H1 (cell line): Measurements from ENCODE around the gene SOX6. TPM values are rescaled to one million over a fixed set of nuclear protein-coding genes. Genes with fewer than 3 reads are reported as not detected.

ENCODE experiments used
- CTCF ChIA-PET: fragments of 300-600 bp; sonication (Branson Sonifier 250); formaldehyde crosslinking; loops from one replicate; lab custom pipeline; 2021; ENCODE audit not compliant: partially characterized antibody; lab: Charles Lee
- POLR2A ChIA-PET: fragments of 300-600 bp; sonication (Branson Sonifier 250); formaldehyde crosslinking; loops from one replicate; lab custom pipeline; 2021; ENCODE audit warnings: inconsistent platforms; ENCODE audit not compliant: partially characterized antibody; lab: Charles Lee
- DNase-seq, 2 experiments: peaks; one replicate each; pipeline versions ENCODE4 v3.0.0 to v3.0.0-alpha.2; 2010 to 2022; ENCODE audit warnings: low spot score in 2 of 2, low read depth in 1 of 2, mixed read lengths in 1 of 2
- FAIRE-seq: peaks from 2 replicates; lab custom pipeline; 2011; peaks lifted over from hg19 to GRCh38; lab: Jason Lieb, UNC
- H2AFZ ChIP-seq: 2 replicates; pipeline ENCODE4 v1.8.1; 2012; ENCODE audit warnings: low read length, inconsistent platforms
- H2AK5ac ChIP-seq: 2 replicates; pipeline ENCODE4 v1.6.1; 2013; ENCODE audit warnings: low read depth, low read length
- H2BK120ac ChIP-seq: replicated peaks from 2 replicates; pipeline ENCODE3; 2013; ENCODE audit warnings: low read depth, low read length, inconsistent platforms
- H2BK12ac ChIP-seq: 2 replicates; pipeline ENCODE4 v1.6.1; 2013; ENCODE audit warnings: low read depth, low read length
- H2BK15ac ChIP-seq: 2 replicates; pipeline ENCODE4 v1.6.1; 2013; ENCODE audit warnings: low read length
- H2BK20ac ChIP-seq: 2 replicates; pipeline ENCODE4 v1.6.1; 2013; ENCODE audit warnings: low read length
- H2BK5ac ChIP-seq: 2 replicates; pipeline ENCODE4 v1.6.1; 2013; ENCODE audit warnings: low read depth, low read length
- H3K14ac ChIP-seq: 2 replicates; pipeline ENCODE4 v1.6.1; 2013; ENCODE audit warnings: inconsistent platforms; ENCODE audit not compliant: insufficient read length
- H3K18ac ChIP-seq: 2 replicates; pipeline ENCODE4 v1.6.1; 2013; ENCODE audit warnings: low read length; ENCODE audit errors: extremely low read depth
- H3K23ac ChIP-seq: 2 replicates; pipeline ENCODE4 v1.6.1; 2013; ENCODE audit warnings: inconsistent platforms; ENCODE audit not compliant: insufficient read length
- H3K23me2 ChIP-seq: 2 replicates; pipeline ENCODE4 v1.6.1; 2013; ENCODE audit warnings: low read depth, low read length
- H3K27ac ChIP-seq: 2 replicates; pipeline ENCODE4 v1.6.1; 2011; ENCODE audit warnings: low read depth, low read length, inconsistent platforms
- H3K27me3 ChIP-seq, 4 experiments: replicated peaks in 1 of 4; 1 replicate in 1 of 4; 2 replicates in 3 of 4; pipeline versions ENCODE4 v1.6.1 to v1.8.1; 2011 to 2013; ENCODE audit warnings: low read length in 3 of 4, mild to moderate bottlenecking in 3 of 4, inconsistent platforms in 2 of 4, mixed read lengths in 2 of 4, moderate library complexity in 1 of 4; ENCODE audit not compliant: control insufficient read depth in 3 of 4, insufficient read depth in 3 of 4; ENCODE audit errors: extremely low read depth in 1 of 4
- H3K36me3 ChIP-seq, 4 experiments: 2 replicates each; pipeline versions ENCODE4 v1.6.1 to v1.8.1; 2011 to 2013; ENCODE audit warnings: mild to moderate bottlenecking in 4 of 4, low read length in 3 of 4, moderate library complexity in 2 of 4, control low read depth in 1 of 4, inconsistent platforms in 1 of 4; ENCODE audit not compliant: insufficient read depth in 4 of 4, control insufficient read depth in 2 of 4
- H3K4ac ChIP-seq: replicated peaks from 2 replicates; pipeline ENCODE3; 2013; ENCODE audit warnings: low read length, low read depth, mixed read lengths, inconsistent platforms; ENCODE audit not compliant: insufficient read length
- H3K4me1 ChIP-seq, 4 experiments: replicated peaks in 1 of 4; 1 replicate in 1 of 4; 2 replicates in 3 of 4; pipeline versions ENCODE4 v1.6.1 to v1.8.1; 2011 to 2013; ENCODE audit warnings: low read length in 3 of 4, inconsistent platforms in 2 of 4, mixed read lengths in 1 of 4; ENCODE audit not compliant: insufficient read depth in 4 of 4, control insufficient read depth in 3 of 4
- H3K4me2 ChIP-seq, 2 experiments: 2 replicates each; pipeline versions ENCODE4 v1.6.1 to v1.8.1; 2011 to 2013; ENCODE audit warnings: low read depth in 2 of 2, low read length in 2 of 2, control low read depth in 1 of 2, inconsistent platforms in 1 of 2, mild to moderate bottlenecking in 1 of 2; ENCODE audit not compliant: insufficient read depth in 1 of 2
- H3K4me3 ChIP-seq, 4 experiments: fragments of 200-600, 300-600 bp in 1 of 4; sonication (generic), shearing (Covaris generic), sonication (Bioruptor Twin) in 1 of 4; 2 replicates each; pipeline versions ENCODE4 v1.5.1 to v1.8.1; 2011 to 2016; ENCODE audit warnings: low read length in 4 of 4, low read depth in 3 of 4, control low read depth in 2 of 4, inconsistent platforms in 2 of 4, mild to moderate bottlenecking in 2 of 4, mixed read lengths in 1 of 4, moderate library complexity in 1 of 4; ENCODE audit not compliant: insufficient read depth in 2 of 4; ENCODE audit errors: extremely low read depth in 1 of 4
- H3K56ac ChIP-seq: replicated peaks from 2 replicates; pipeline ENCODE3; 2013; ENCODE audit warnings: low read depth, mild to moderate bottlenecking, mixed read lengths, low read length, inconsistent platforms; ENCODE audit not compliant: insufficient read length
- H3K79me1 ChIP-seq: 2 replicates; pipeline ENCODE4 v1.6.1; 2013; ENCODE audit warnings: low read depth, low read length, control low read depth
- H3K79me2 ChIP-seq, 2 experiments: 2 replicates each; pipeline versions ENCODE4 v1.6.1 to v1.8.1; 2012 to 2013; ENCODE audit warnings: low read length in 2 of 2, mild to moderate bottlenecking in 2 of 2, inconsistent platforms in 1 of 2; ENCODE audit not compliant: insufficient read depth in 2 of 2, control insufficient read depth in 1 of 2
- H3K9ac ChIP-seq, 4 experiments: replicated peaks in 1 of 4; 1 replicate in 1 of 4; 2 replicates in 3 of 4; pipeline versions ENCODE4 v1.6.1 to v1.8.1; 2011 to 2013; ENCODE audit warnings: low read depth in 3 of 4, low read length in 3 of 4, control low read depth in 2 of 4, mild to moderate bottlenecking in 2 of 4, moderate library complexity in 2 of 4, inconsistent platforms in 1 of 4; ENCODE audit errors: extremely low read depth in 1 of 4
- H3K9me3 ChIP-seq, 2 experiments: 2 replicates each; pipeline versions ENCODE4 v1.6.1 to v1.8.1; 2012 to 2013; ENCODE audit warnings: mild to moderate bottlenecking in 2 of 2, moderate library complexity in 2 of 2, control low read depth in 1 of 2, inconsistent platforms in 1 of 2, low read depth in 1 of 2, low read length in 1 of 2, mixed read lengths in 1 of 2; ENCODE audit not compliant: insufficient read depth in 2 of 2
- H4K20me1 ChIP-seq, 2 experiments: replicated peaks in 1 of 2; 2 replicates each; pipeline versions ENCODE3 to v1.8.1; 2011 to 2013; ENCODE audit warnings: inconsistent platforms in 2 of 2, low read length in 2 of 2, mild to moderate bottlenecking in 1 of 2; ENCODE audit not compliant: insufficient read depth in 2 of 2, control insufficient read depth in 1 of 2
- H4K5ac ChIP-seq: 2 replicates; pipeline ENCODE4 v1.6.1; 2013; ENCODE audit warnings: low read length, low read depth, mixed read lengths, inconsistent platforms; ENCODE audit not compliant: insufficient read length
- H4K8ac ChIP-seq: 2 replicates; pipeline ENCODE4 v1.8.0; 2013; ENCODE audit warnings: mild to moderate bottlenecking, moderate library complexity, low read length, inconsistent platforms; ENCODE audit not compliant: insufficient read depth; ENCODE audit errors: extremely low read depth
- H4K91ac ChIP-seq: replicated peaks from 2 replicates; pipeline ENCODE3; 2013; ENCODE audit warnings: low read length, mixed read lengths, inconsistent platforms; ENCODE audit not compliant: insufficient read length
- ASH2L ChIP-seq: fragments of 200-600, 300-600 bp; sonication (generic); IDR thresholded peaks from one replicate; pipeline ENCODE4 v1.7.1; 2017; ENCODE audit warnings: low read length
- BACH1 ChIP-seq: IDR thresholded peaks from 2 replicates; pipeline ENCODE4 v1.6.1; 2012; ENCODE audit warnings: low read length, improper control_type of control experiment
- CTBP2 ChIP-seq: IDR thresholded peaks from 2 replicates; pipeline ENCODE4 v1.7.0; 2011; ENCODE audit warnings: borderline replicate concordance, mild to moderate bottlenecking, moderate library complexity, mixed read lengths, low read length; ENCODE audit not compliant: insufficient read depth, insufficient read length
- EZH2 ChIP-seq: fragments of 200-600 bp; sonication (generic); IDR thresholded peaks from 2 replicates; pipeline ENCODE4 v1.7.1; 2012; ENCODE audit warnings: low read depth, mild to moderate bottlenecking, moderate library complexity, low read length, inconsistent platforms; ENCODE audit not compliant: severe bottlenecking
- GTF2F1 ChIP-seq: IDR thresholded peaks from 2 replicates; pipeline ENCODE4 v1.6.1; 2012; ENCODE audit warnings: low read depth, low read length, improper control_type of control experiment, borderline replicate concordance
- MAFK ChIP-seq: IDR thresholded peaks from 2 replicates; pipeline ENCODE4 v1.6.1; 2012; ENCODE audit warnings: low read depth, mild to moderate bottlenecking, improper control_type of control experiment, low read length
- NRF1 ChIP-seq: IDR thresholded peaks from 2 replicates; pipeline ENCODE4 v1.6.1; 2011; ENCODE audit warnings: mild to moderate bottlenecking, low read depth, low read length, improper control_type of control experiment
- POU5F1 ChIP-seq: IDR thresholded peaks from 2 replicates; pipeline ENCODE4 v1.6.1; 2011; ENCODE audit warnings: low read depth, mild to moderate bottlenecking, low read length, moderate library complexity
- RAD21 ChIP-seq, 2 experiments: IDR thresholded peaks in 1 of 2; conservative IDR thresholded peaks in 1 of 2; 2 replicates each; pipeline ENCODE4 v1.6.1; 2011; ENCODE audit warnings: low read depth in 2 of 2, low read length in 2 of 2, improper control_type of control experiment in 1 of 2, inconsistent platforms in 1 of 2, mild to moderate bottlenecking in 1 of 2, moderate library complexity in 1 of 2
- RNF2 ChIP-seq: fragments of 200-900, 300-1000 bp; sonication (generic); IDR thresholded peaks from 2 replicates; pipeline ENCODE4 v1.7.1; 2016; ENCODE audit warnings: borderline replicate concordance, low read depth, mild to moderate bottlenecking, antibody characterized with exemption, low read length; ENCODE audit not compliant: poor library complexity, severe bottlenecking; ENCODE audit errors: missing control alignments
- SIN3A ChIP-seq, 2 experiments: IDR thresholded peaks in 1 of 2; conservative IDR thresholded peaks in 1 of 2; 2 replicates each; pipeline ENCODE4 v1.6.1; 2011 to 2012; ENCODE audit warnings: low read length in 2 of 2, improper control_type of control experiment in 1 of 2, low read depth in 1 of 2, mild to moderate bottlenecking in 1 of 2
- SP4 ChIP-seq: IDR thresholded peaks from 2 replicates; pipeline ENCODE4 v1.6.1; 2012; ENCODE audit warnings: low read length, inconsistent platforms
- TAF1 ChIP-seq: IDR thresholded peaks from 2 replicates; pipeline ENCODE4 v1.6.1; 2011; ENCODE audit warnings: mild to moderate bottlenecking, low read depth, low read length
- TEAD4 ChIP-seq: IDR thresholded peaks from 2 replicates; pipeline ENCODE4 v1.6.1; 2012; ENCODE audit warnings: low read depth, low read length, inconsistent platforms, mixed read lengths
- WGBS, 2 experiments: shearing (Covaris generic) in 1 of 2; methylation state at CpG; one replicate each; pipeline versions ENCODE4 v1.1.6 to v1.1.7; 2013 to 2015; ENCODE audit warnings: low lambda C conversion rate in 2 of 2, mixed read lengths in 2 of 2, inconsistent platforms in 1 of 2, low coverage in 1 of 2, missing lambda C conversion rate in 1 of 2; ENCODE audit not compliant: insufficient replicate concordance in 2 of 2, insufficient coverage in 1 of 2, insufficient read length in 1 of 2; ENCODE audit errors: extremely low coverage in 1 of 2, missing lambda C conversion rate in 1 of 2; 5-methylcytosine and 5-hydroxymethylcytosine counted together
- polyA plus RNA-seq, 7 experiments: library from polyadenylated mRNA; depleted of rRNA in 3 of 7; stranded (reverse) in 5 of 7; unstranded in 2 of 7; fragments of >200 nt in 5 of 7; fragments of 200-250 nt in 2 of 7; gene quantifications; 1 replicate in 5 of 7; 2 replicates in 1 of 7; 4 replicates in 1 of 7; pipeline versions ENCODE4 v1.2.1 to v1.2.3, GENCODE V29; 2011 to 2013; ENCODE audit warnings: missing spikeins in 2 of 7, mixed read lengths in 2 of 7
- total RNA-seq: library from RNA; stranded (reverse); fragmentation: NEBNext Ultra II Directional; extraction: Animal tissue kit (Norgen Biotek cat#: 25700); gene quantifications from 2 replicates; pipeline ENCODE4 v1.2.1, GENCODE V29; 2021

The SOX6 gene
- total and polyA plus RNA-seq, 2 of the 8 experiments (the other 6 are each of a cell fraction or from before 2014, with no cell fraction given): 0.09 TPM; not detected in 1

DNA sequence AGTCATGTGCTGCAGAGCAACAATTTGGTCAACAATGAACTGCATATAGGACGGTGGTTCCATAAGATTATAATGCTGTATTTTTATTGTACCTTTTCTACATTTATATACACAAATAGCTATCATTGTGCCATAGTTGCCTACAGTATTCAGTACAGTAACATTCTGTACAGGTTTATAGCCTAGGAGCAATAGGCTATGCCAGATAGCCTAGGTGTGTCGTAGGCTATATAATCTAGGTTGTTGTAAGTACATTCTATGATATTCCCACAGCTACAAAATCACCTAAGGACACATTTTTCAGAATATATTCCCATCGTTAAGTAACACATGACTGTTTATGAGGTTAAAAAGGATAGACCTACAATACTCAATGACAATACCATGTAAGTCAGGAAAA, 423.9 kb downstream of the SOX6 start:
- Histone ChIP-seq H2BK12ac (no peak overlapping the region), H2BK15ac (no peak overlapping the region)
- TF ChIP-seq RAD21 (IDR thresholded peaks at IDR 0.05 in 1 of 2, conservative IDR thresholded peaks at IDR 0.05 in 1 of 2; ENCODE audit: low read depth in 2 of 2, low read length in 2 of 2) (no peak), TAF1 (no peak), NRF1 (no peak), SP4 (no peak), CTBP2 (no peak), EZH2 (no peak), ASH2L (no peak), RNF2 (no peak), POU5F1 (no peak), BACH1 (no peak), TEAD4 (no peak), GTF2F1 (no peak), SIN3A (conservative IDR thresholded peaks at IDR 0.05 in 1 of 2, IDR thresholded peaks at IDR 0.05 in 1 of 2; ENCODE audit: low read depth in 1 of 2, low read length in 2 of 2) (no peak), MAFK (no peak)

More for the DNA sequence above, 423.9 kb downstream of the SOX6 start:
- Histone ChIP-seq H4K5ac (no peak overlapping the region), H2BK120ac (no peak overlapping the region), H3K56ac (no peak overlapping the region), H3K18ac (no peak overlapping the region), H3K27ac (no peak overlapping the region), H2BK20ac (no peak overlapping the region), H3K4me2 (no peak overlapping the region), H2BK5ac (no peak overlapping the region), H4K8ac (no peak overlapping the region), H3K23me2 (no peaks in the 10 kb centered on the region), H2AFZ (no peak overlapping the region), H4K20me1 (no peaks in the 10 kb centered on the region), H3K4me3 (no peak overlapping the region), H3K9me3 (peaks cover 0 to 4% of the 10 kb centered on the region in 2 experiments; a peak in 1 of 4 replicates), H3K79me2 (no peaks in the 10 kb centered on the region), H3K27me3 (no peaks in the 10 kb centered on the region; a peak in 1 of 7 replicates), H3K79me1 (no peaks in the 10 kb centered on the region), H3K14ac (no peak overlapping the region), H3K4me1 (no peaks in the 10 kb centered on the region), H3K9ac (no peak overlapping the region), H3K4ac (no peak overlapping the region), H3K36me3 (no peaks in the 10 kb centered on the region), H4K91ac (no peak overlapping the region), H2AK5ac (no peak overlapping the region), H3K23ac (no peak overlapping the region)
- no peak for FAIRE-seq
- WGBS, 2 experiments: 88% methylated on average over 3 of the region's 3 CpGs; no CpG with 5 or more reads in 1 of the 2 experiments
- ChIA-PET POLR2A (no interaction called here), CTCF (interaction anchor here (1.3 to 3.8 kb wide), 2 partner anchors 8 to 9 kb away, joined by 3 to 16 read pairs; no protein-coding TSS in a partner anchor)
- DNase-seq: no peak
